ENCODE results near the gene ACTRT3.
A peak's percentile ranks its signal among the peaks of the same experiment; 100 is the strongest.

- TF ChIP-seq CTCF (IDR thresholded peaks at IDR 0.05): peak in 1 of 4 experiments; percentile 2
- TF ChIP-seq POLR2AphosphoS5 (IDR thresholded peaks at IDR 0.05): no peak
These were observed 5.0 kb downstream of the ACTRT3 start for GRCh38 chr3:169764312-169764881.

All from prostate gland (tissue), 2 donors.